ENCODE data around the gene TERC.

The TERC gene

DNA sequence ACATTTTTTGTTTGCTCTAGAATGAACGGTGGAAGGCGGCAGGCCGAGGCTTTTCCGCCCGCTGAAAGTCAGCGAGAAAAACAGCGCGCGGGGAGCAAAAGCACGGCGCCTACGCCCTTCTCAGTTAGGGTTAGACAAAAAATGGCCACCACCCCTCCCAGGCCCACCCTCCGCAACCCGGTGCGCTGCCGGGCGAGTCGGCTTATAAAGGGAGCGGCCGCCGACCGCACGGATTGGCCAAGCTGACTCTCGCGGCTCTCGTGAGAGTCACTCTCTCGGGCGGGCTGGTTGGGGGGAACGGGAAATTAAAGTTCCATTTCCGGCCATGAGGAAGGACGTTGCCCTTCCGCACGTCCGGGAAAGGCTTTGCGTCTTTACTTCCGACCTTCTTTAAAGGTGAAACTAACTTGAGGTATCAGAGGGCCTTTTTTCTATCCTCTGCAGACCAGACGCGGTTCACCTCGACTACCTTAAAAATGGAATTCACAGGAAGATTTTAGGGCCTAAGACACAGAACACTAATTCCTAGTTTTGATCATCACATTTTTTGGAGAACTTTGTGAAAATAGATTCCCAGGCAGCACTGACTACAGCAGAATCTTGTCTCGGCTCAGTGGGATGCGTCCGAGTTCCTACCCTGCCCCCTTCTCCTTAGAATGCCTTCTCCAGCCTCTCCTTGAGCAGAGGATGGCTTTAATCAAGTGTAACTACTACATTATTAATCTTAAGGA lies at the start of gene TERC:
TSS of gene TERC (minus strand) at position 179 of the 731 bp plus-strand sequence.
- DNase-seq (ENCODE audit: low spot score) = peak; percentile 91

GRCh38 chr3:169813757-169814517 lies 49.1 kb upstream of the TERC start:
- no peak for DNase-seq (ENCODE audit: low spot score)

DNA sequence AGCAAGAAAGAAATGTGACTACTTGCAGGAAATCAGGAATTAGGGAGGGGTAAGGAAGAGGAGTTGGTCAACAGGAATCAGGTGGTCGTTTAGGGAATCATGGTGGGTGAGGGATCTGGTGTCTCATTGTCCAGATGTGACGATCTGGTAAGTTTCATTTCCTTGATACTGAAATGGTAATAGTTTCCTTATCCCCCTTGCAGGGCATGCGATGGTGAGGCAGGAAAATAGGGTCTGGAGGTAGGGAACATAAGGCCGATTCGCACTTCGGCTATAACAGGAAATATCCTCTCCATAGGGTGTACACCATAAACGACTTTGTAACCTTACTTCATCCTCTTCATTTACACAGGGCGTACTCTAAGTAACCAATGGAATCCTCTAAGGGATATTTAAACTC lies 48.4 kb upstream of the TERC start:
- no peak for DNase-seq (ENCODE audit: low spot score)

- DNase-seq (ENCODE audit: low spot score) = peak; percentile 84
Observed at GRCh38 chr3:169812332-169813235, 47.7 kb upstream of the TERC start, which contains the start of the genes LRRC34 and LRRIQ4. TSS of gene LRRC34 (minus strand) at chr3:169812904. CDS start at chr3:169812548, 356 bp downstream. TSS of gene LRRIQ4 (plus strand) at chr3:169812870. CDS start at chr3:169821922, 9,052 bp downstream.

DNA sequence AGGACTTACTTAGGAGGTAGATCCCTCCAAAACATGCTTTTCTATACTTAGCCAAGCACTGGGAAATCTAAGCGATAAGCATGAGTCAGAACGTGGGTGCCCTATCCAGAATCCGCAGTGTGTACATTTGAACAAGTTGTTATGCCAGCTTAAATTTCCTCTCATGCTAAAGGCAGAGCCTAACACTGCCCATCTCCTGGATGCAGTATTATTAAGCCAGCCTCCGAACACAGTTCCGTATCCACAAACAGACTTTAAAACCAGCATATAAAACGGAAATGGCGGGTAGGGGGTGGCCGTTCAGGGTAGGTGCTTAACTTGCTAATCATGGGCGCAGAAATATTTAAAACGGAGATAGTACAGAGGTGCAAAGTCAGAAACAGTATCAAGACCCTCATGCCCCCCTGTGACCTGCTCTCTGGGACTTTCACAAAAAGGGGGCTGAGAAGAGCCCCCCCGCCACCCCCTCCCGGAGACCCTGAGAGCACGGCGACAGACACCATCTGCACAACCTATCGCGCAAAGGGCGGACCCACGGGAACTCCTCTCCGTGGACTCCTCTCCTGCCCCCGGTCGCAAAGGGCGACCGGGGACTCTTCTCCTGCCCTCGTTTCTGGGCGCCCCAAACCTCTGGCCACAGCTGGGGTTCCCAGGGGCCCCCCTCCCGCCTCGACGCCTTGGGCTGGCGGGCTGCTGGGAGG lies 46.9 kb upstream of the TERC start:
- no peak for DNase-seq (ENCODE audit: low spot score)

- DNase-seq (ENCODE audit: low spot score) = no peak
Observed at GRCh38 chr3:169809230-169809795, 44.5 kb upstream of the TERC start.

GRCh38 chr3:169804681-169805080 lies 39.8 kb upstream of the TERC start:
- DNase-seq (ENCODE audit: low spot score) = no peak

DNA sequence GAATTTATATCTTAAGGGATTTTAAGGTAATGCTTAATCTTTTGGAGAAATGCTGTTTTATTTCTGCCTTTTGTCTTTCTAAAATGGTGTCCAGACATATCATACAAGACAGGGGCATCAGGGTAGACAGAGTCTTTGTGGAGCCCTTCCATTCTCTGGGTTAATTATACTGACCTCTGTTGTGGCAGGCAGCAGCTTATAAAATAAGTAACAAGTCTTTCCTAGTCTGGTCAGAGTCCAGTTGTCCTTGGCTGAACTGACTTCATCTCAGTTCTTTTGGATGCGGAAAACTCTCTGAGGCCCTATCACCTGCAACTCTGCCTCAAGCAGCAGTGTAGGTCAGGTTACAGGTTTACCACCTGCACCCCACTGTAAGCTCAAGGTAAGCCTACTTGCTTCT lies 27.5 kb upstream of the TERC start:
- no peak for DNase-seq (ENCODE audit: low spot score)

DNA sequence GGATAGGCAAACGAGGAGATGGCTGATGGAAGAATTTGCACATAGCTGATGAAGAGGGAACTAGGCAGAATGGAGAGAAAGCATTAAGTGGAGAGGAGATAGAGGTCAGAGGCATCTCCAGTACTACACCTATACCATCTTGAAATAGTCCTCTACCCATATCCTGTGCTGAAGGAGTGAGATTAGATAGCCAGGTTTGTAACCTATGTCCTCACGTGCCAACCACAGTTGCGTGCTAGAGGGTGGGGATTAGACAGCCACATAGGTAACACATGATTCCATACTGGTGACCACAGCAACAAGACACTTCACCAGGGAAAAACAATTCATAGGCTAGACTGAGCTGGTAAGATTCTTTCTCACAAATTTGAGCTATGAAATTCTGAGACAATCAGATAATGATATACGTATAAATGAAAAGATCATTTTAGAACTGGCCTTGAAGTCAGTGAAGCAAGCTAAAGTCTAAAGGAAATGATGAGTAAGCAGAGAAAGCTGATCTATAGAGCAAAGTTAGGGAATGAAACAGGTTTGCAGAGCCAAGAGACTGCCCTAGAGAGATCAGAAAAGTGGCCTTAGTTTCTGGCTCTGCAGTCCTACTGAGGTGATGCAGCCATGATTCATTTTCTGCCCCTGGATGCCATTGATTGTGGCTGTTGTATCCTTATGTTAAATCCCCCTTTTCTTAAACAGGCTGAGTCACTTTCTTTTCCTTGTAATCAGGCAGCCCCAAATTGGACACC lies 26.0 kb upstream of the TERC start:
- no peak for DNase-seq (ENCODE audit: low spot score)

DNA sequence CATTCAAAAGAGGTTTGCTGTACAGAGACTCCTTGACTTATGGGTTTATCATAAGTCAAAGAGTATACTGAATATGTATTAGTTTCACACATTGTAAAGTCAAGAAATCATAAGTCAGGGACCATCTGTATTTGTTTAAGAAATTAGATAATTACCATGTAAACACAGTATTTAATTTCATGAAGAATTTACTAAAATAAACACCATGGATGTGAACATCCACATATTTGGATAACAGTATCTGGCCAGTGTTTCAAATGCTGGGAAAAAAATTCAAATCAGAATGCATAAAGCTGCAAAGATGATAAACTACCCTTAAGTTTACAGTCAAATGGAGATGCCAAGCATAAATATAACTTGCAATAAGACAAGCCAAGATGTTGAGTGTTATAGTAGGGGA lies 25.4 kb upstream of the TERC start:
- no peak for DNase-seq (ENCODE audit: low spot score)

DNA sequence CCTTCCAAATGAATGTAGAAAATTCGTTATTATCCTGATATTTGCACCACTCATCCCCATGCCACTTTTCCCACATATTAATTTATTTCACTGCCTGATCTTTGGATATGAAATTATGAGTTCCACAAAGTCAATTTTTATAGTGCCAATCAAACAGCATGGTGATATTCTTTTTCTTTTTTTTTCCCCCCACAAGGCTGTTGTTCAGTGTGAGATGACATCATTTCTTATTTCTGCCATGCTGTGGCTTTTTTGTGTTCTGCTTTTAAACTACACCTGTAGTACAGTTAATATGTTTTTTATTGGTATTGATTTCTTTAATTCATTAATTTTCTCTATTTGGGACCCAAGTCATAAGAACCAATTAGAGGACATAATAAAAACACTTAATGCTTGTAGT lies 22.9 kb upstream of the TERC start:
- DNase-seq (ENCODE audit: low spot score) = no peak

DNA sequence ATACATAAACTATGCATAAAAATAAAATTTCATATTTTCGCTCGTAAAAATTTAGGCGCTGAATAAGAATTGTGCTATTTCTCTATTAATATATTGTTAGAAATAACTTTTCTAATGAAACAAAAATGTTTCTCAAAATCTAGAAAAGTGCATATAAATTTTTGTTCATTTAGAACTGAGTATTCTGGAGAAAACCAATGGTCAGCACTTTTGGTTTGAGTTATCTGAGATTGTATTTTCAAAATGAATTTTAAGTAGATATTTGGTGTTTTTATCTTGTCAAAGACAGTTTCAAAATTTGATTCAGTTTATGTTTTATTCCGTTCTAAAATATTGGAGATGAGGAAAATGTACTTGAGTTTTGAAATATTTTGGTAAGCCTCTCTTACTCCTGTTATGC lies 22.3 kb upstream of the TERC start:
- DNase-seq (ENCODE audit: low spot score) = no peak

DNA sequence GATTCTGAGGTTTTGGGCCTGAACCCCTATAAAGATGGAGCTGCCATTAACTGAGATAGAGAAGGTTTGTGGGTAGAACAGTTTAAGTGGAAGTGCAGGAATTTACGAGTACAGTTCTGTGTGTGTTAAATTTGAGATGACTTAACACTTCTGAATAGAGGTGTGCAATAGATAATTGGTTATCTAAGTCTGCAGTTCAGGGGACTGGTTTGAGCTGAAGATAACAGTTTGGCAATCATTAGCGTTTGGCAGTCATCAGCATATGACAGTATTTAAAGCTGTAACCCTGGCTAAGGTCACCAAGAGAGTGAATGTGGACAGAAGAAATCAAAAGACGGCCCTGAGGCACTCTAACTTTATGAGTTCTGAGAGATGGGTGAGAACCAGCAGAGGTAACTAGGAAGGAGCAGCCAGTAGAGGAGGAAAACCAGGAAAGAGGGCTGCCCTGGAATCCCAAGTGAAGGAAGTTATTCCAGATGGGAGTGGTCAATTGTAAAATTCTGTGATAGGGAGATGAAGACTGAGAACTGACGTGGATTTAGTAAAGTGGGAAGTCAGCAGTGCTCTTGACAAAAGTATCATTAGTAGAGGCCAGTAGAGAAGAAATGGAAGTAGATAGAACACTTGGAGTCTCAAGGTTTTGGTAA lies 16.5 kb upstream of the TERC start:
- DNase-seq (ENCODE audit: low spot score) = no peak

GRCh38 chr3:169780742-169781141 lies 15.9 kb upstream of the TERC start:
- no peak for DNase-seq (ENCODE audit: low spot score)

DNA sequence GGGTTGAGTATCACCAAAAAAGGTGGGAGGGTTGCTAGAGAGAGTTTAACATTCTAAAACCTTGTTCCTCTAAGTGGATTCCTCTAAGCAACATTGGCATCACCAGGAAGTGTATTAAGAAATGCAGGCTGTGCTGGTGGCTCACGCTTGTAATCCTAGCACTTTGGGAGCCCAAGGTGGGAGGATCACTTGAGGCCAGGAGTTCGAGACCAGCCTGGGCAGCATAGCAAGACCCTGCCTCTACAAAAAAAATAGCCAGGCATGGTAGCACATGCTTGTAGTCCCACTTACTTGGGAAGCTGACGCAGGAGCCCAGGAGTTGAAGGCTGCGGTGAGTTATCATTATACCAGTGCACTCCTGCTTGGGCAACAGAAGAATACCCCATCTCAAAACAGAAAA lies 13.0 kb upstream of the TERC start:
- no peak for DNase-seq (ENCODE audit: low spot score)

DNA sequence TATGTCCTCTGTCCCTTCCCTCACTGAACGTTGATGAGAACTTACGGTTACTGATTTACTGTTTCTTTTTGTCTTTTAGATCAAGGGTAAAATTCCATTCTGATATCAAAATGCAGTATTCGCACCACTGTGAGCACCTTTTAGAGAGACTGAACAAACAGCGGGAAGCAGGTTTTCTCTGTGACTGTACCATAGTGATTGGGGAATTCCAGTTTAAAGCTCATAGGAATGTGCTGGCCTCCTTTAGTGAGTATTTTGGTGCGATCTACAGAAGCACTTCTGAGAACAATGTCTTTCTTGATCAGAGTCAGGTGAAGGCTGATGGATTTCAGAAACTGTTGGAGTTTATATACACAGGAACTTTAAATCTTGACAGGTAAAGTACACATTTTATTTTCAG lies 9.3 kb upstream of the TERC start:
- DNase-seq (ENCODE audit: low spot score) = no peak

- DNase-seq (ENCODE audit: low spot score) = peak; percentile 91
Observed at GRCh38 chr3:169772897-169773816, 8.3 kb upstream of the TERC start, which contains the start of gene MYNN. TSS of gene MYNN (plus strand) at chr3:169773396. CDS start at chr3:169774296, 900 bp downstream.

DNA sequence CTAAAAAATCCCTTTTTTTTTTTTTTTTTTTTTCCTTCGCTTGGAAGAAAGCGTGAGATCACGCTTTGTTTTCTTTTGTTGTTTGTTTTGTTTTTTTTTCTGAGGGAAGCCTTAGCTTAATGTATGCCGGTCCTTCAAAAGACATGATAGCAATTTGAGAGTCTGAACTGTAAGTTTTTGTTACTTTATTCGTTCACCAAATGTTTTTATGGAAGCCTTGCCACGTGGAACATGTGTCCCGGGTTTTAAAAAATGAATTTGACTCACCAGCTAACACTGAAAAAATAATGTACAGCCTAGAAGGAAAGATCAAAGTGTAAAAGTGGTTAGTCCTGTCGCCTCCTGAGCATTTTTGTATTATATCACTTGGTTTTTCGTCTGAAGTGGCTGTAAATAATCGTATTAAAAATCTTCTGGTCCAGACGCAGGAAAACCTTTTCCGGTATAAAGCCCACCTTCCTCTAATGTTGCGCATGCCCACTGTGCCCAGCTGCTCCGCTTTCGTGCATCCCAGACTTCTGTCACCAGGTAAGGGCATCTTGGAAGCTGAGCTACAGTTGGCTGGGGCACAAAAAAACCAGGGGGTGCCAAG lies 7.5 kb upstream of the TERC start:
- DNase-seq (ENCODE audit: low spot score) = no peak

Measured in ecto neural progenitor cell (in vitro differentiated cells).